ENCODE results near the gene YAP1.

The YAP1 gene

GRCh38 chr11:102116453-102117205 is 6.4 kb downstream of the YAP1 start:
- H3K23ac ChIP-seq (ENCODE audit: low read depth, low read length, poor library complexity) = no peak overlapping the region

DNA sequence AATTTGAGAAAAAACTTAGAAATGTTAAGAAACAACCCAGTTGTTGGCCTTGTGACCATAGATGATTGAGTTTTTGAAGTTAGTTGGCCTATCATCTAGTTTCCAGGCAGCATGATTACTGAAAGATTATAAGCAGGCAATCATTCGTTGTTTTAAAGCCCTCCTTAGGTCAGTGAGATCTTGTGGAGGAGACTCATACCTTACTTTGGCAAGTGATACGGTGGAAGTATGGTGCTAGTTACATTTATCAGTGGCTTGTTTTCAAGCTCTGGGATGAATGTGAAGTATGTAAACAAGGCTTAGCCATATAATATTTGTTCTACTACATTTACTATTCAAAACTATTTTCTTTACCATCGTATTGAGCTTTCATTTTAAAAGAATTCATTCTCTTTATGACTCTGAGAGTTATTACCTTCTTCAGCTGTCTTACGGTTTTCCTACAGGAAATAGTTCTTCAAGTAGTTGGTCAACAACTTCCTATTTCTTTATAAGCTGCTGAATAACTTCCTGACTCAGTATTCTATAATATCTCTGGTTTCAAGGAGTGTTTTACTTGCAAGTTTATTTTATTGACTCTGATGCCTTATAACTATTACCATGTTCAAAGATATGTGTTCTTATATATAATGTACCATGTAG is 7.3 kb downstream of the YAP1 start:
- Histone ChIP-seq H2BK5ac (ENCODE audit: low read length) (no peak overlapping the region), H2BK120ac (ENCODE audit: low read depth, low read length) (no peak overlapping the region), H2AFZ (ENCODE audit: low read length) (no peak overlapping the region), H3K4me2 (ENCODE audit: insufficient read depth, low read length, poor library complexity, severe bottlenecking) (no peak overlapping the region), H3K9me3 (replicated peaks in 1 of 2; ENCODE audit: control insufficient read depth in 2 of 2, insufficient read depth in 1 of 2, low read depth in 1 of 2, low read length in 2 of 2) (peaks cover 0 to 11% of the 10 kb centered on the region in 2 donors), H4K91ac (ENCODE audit: low read depth, low read length, poor library complexity) (no peak overlapping the region), H3K27ac (replicated peaks; ENCODE audit: low read length) (no peak overlapping the region), H3K79me1 (ENCODE audit: low read depth, low read length) (peaks cover 2% of the 10 kb centered on the region), H2BK12ac (ENCODE audit: low read length) (no peak overlapping the region), H3K4me3 (ENCODE audit: low read length in 2 of 2) (no peak overlapping the region), H3K27me3 (ENCODE audit: control insufficient read depth in 3 of 3, insufficient read depth in 3 of 3, low read depth in 1 of 3, low read length in 3 of 3) (peaks cover 0 to 2% (median 0%) of the 10 kb centered on the region in 3 experiments), H3K14ac (ENCODE audit: low read length) (no peak overlapping the region), H2BK15ac (ENCODE audit: low read length) (no peak overlapping the region), H2AK5ac (ENCODE audit: low read depth, low read length) (no peak overlapping the region), H3K9ac (ENCODE audit: low read depth, low read length, poor library complexity) (no peak overlapping the region), H4K8ac (ENCODE audit: low read depth, low read length) (no peak overlapping the region), H3K4me1 (ENCODE audit: control insufficient read depth in 2 of 2, insufficient read depth in 1 of 2, low read depth in 1 of 2, low read length in 2 of 2) (peaks cover 10 to 50% of the 10 kb centered on the region in 2 donors), H3K4ac (ENCODE audit: low read length) (no peak overlapping the region), H3K36me3 (replicated peaks in 1 of 2; ENCODE audit: control insufficient read depth in 2 of 2, insufficient read depth in 2 of 2, low read length in 2 of 2) (peaks cover 3 to 63% of the 10 kb centered on the region in 2 donors), H3K23ac (ENCODE audit: low read depth, low read length, poor library complexity) (no peak overlapping the region), H3K18ac (ENCODE audit: low read length) (no peak overlapping the region)
- no peak for DNase-seq (ENCODE audit: low spot score)
- no CpG with 5 or more reads among the region's 4 CpGs for WGBS, 2 donors (ENCODE audit: extremely low coverage in 2 of 2, insufficient read length in 2 of 2, insufficient replicate concordance in 1 of 2)

More at GRCh38 chr11:102116453-102117205, 6.4 kb downstream of the YAP1 start:
- Histone ChIP-seq H2AK5ac (ENCODE audit: low read depth, low read length) (no peak overlapping the region), H3K14ac (ENCODE audit: low read length) (no peak overlapping the region), H3K27me3 (ENCODE audit: control insufficient read depth in 3 of 3, insufficient read depth in 3 of 3, low read depth in 1 of 3, low read length in 3 of 3) (peaks cover 0 to 2% (median 0%) of the 10 kb centered on the region in 3 experiments), H2AFZ (ENCODE audit: low read length) (no peak overlapping the region), H3K9ac (ENCODE audit: low read depth, low read length, poor library complexity) (no peak overlapping the region), H3K27ac (replicated peaks; ENCODE audit: low read length) (no peak overlapping the region), H3K4me2 (ENCODE audit: insufficient read depth, low read length, poor library complexity, severe bottlenecking) (no peak overlapping the region), H3K9me3 (replicated peaks in 1 of 2; ENCODE audit: control insufficient read depth in 2 of 2, insufficient read depth in 1 of 2, low read depth in 1 of 2, low read length in 2 of 2) (peaks cover 0 to 2% of the 10 kb centered on the region in 2 donors), H3K18ac (ENCODE audit: low read length) (no peak overlapping the region), H3K79me1 (ENCODE audit: low read depth, low read length) (peaks cover 2% of the 10 kb centered on the region), H3K4me1 (ENCODE audit: control insufficient read depth in 2 of 2, insufficient read depth in 1 of 2, low read depth in 1 of 2, low read length in 2 of 2) (peaks cover 11 to 50% of the 10 kb centered on the region in 2 donors), H3K36me3 (replicated peaks in 1 of 2; ENCODE audit: control insufficient read depth in 2 of 2, insufficient read depth in 2 of 2, low read length in 2 of 2) (peaks cover 3 to 54% of the 10 kb centered on the region in 2 donors), H4K8ac (ENCODE audit: low read depth, low read length) (no peak overlapping the region), H3K4ac (ENCODE audit: low read length) (no peak overlapping the region), H2BK12ac (ENCODE audit: low read length) (no peak overlapping the region), H2BK5ac (ENCODE audit: low read length) (no peak overlapping the region), H2BK120ac (ENCODE audit: low read depth, low read length) (no peak overlapping the region), H4K91ac (ENCODE audit: low read depth, low read length, poor library complexity) (no peak overlapping the region), H2BK15ac (ENCODE audit: low read length) (no peak overlapping the region), H3K4me3 (ENCODE audit: low read length in 2 of 2) (no peak overlapping the region)
- no peak for DNase-seq (ENCODE audit: low spot score)
- no CpG with 5 or more reads among the region's 2 CpGs for WGBS, 2 donors (ENCODE audit: extremely low coverage in 2 of 2, insufficient read length in 2 of 2, insufficient replicate concordance in 1 of 2)

DNA sequence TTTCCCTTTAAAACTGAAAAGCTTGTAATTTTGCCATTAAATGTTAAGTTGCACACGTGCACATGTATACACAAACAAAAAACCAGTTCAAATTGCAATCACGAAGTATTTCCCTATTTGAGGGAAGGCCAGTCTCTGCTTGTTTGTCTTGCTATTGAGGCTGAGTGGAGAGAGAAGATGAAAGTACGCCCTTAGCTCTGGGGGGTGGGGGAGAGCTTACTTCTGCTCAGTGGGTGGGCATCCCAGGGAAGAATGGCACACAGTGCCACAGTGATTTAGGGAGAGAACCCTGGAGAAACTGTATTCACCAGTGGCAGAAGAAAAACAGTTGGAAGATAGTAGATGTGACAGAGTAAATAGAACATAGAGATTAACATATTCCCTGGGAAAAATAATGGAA is 8.7 kb downstream of the YAP1 start:
- H3K4me3 ChIP-seq (ENCODE audit: low read length in 2 of 2) = no peak overlapping the region

GRCh38 chr11:102119997-102120396 is 9.8 kb downstream of the YAP1 start:
- Histone ChIP-seq H2BK5ac (ENCODE audit: low read length) (no peak overlapping the region), H3K4me1 (ENCODE audit: control insufficient read depth in 2 of 2, insufficient read depth in 1 of 2, low read depth in 1 of 2, low read length in 2 of 2) (peaks cover 9 to 39% of the 10 kb centered on the region in 2 donors), H3K27me3 (ENCODE audit: control insufficient read depth in 3 of 3, insufficient read depth in 3 of 3, low read depth in 1 of 3, low read length in 3 of 3) (peaks cover 0 to 2% (median 0%) of the 10 kb centered on the region in 3 experiments), H3K27ac (replicated peaks; ENCODE audit: low read length) (no peak overlapping the region), H3K36me3 (replicated peaks in 1 of 2; ENCODE audit: control insufficient read depth in 2 of 2, insufficient read depth in 2 of 2, low read length in 2 of 2) (peaks cover 2 to 73% of the 10 kb centered on the region in 2 donors), H3K79me1 (ENCODE audit: low read depth, low read length) (peaks cover 2% of the 10 kb centered on the region), H3K14ac (ENCODE audit: low read length) (no peak overlapping the region), H3K9me3 (replicated peaks in 1 of 2; ENCODE audit: control insufficient read depth in 2 of 2, insufficient read depth in 1 of 2, low read depth in 1 of 2, low read length in 2 of 2) (peaks cover 2 to 30% of the 10 kb centered on the region in 2 donors), H2BK15ac (ENCODE audit: low read length) (no peak overlapping the region), H3K4ac (ENCODE audit: low read length) (no peak overlapping the region), H3K4me2 (ENCODE audit: insufficient read depth, low read length, poor library complexity, severe bottlenecking) (no peak overlapping the region), H4K91ac (ENCODE audit: low read depth, low read length, poor library complexity) (no peak overlapping the region), H3K23ac (ENCODE audit: low read depth, low read length, poor library complexity) (no peak overlapping the region), H3K4me3 (ENCODE audit: low read length in 2 of 2) (no peak overlapping the region), H2AFZ (ENCODE audit: low read length) (no peak overlapping the region), H2AK5ac (ENCODE audit: low read depth, low read length) (no peak overlapping the region), H4K8ac (ENCODE audit: low read depth, low read length) (no peak overlapping the region), H3K18ac (ENCODE audit: low read length) (no peak overlapping the region), H2BK120ac (ENCODE audit: low read depth, low read length) (no peak overlapping the region), H2BK12ac (ENCODE audit: low read length) (no peak overlapping the region), H3K9ac (ENCODE audit: low read depth, low read length, poor library complexity) (no peak overlapping the region)
- no peak for DNase-seq (ENCODE audit: low spot score)
- no CpG with 5 or more reads among the region's 4 CpGs for WGBS, 2 donors (ENCODE audit: extremely low coverage in 2 of 2, insufficient read length in 2 of 2, insufficient replicate concordance in 1 of 2)

More for the DNA sequence above, 8.7 kb downstream of the YAP1 start:
- H3K4me1 ChIP-seq (ENCODE audit: control insufficient read depth in 2 of 2, insufficient read depth in 1 of 2, low read depth in 1 of 2, low read length in 2 of 2) = peaks cover 9 to 49% of the 10 kb centered on the region in 2 donors
- peaks cover 0 to 2% (median 0%) of the 10 kb centered on the region in 3 experiments for H3K27me3 ChIP-seq (ENCODE audit: control insufficient read depth in 3 of 3, insufficient read depth in 3 of 3, low read depth in 1 of 3, low read length in 3 of 3)
- no peak overlapping the region for H4K91ac ChIP-seq (ENCODE audit: low read depth, low read length, poor library complexity)
- H3K9me3 ChIP-seq (replicated peaks in 1 of 2; ENCODE audit: control insufficient read depth in 2 of 2, insufficient read depth in 1 of 2, low read depth in 1 of 2, low read length in 2 of 2) = peaks cover 0 to 19% of the 10 kb centered on the region in 2 donors
- H3K27ac ChIP-seq (replicated peaks; ENCODE audit: low read length) = no peak overlapping the region
- no peak overlapping the region for H2BK12ac ChIP-seq (ENCODE audit: low read length)
- no peak overlapping the region for H2BK120ac ChIP-seq (ENCODE audit: low read depth, low read length)
- H2AFZ ChIP-seq (ENCODE audit: low read length) = no peak overlapping the region
- no peak overlapping the region for H3K4ac ChIP-seq (ENCODE audit: low read length)
- H3K79me1 ChIP-seq (ENCODE audit: low read depth, low read length) = peaks cover 2% of the 10 kb centered on the region
- H4K8ac ChIP-seq (ENCODE audit: low read depth, low read length) = no peak overlapping the region
- H3K9ac ChIP-seq (ENCODE audit: low read depth, low read length, poor library complexity) = no peak overlapping the region
- H3K18ac ChIP-seq (ENCODE audit: low read length) = no peak overlapping the region
- no peak for DNase-seq (ENCODE audit: low spot score)
- H3K23ac ChIP-seq (ENCODE audit: low read depth, low read length, poor library complexity) = no peak overlapping the region
- no peak overlapping the region for H3K14ac ChIP-seq (ENCODE audit: low read length)
- H2AK5ac ChIP-seq (ENCODE audit: low read depth, low read length) = no peak overlapping the region
- H3K4me2 ChIP-seq (ENCODE audit: insufficient read depth, low read length, poor library complexity, severe bottlenecking) = no peak overlapping the region
- H2BK5ac ChIP-seq (ENCODE audit: low read length) = no peak overlapping the region
- peaks cover 3 to 73% of the 10 kb centered on the region in 2 donors for H3K36me3 ChIP-seq (replicated peaks in 1 of 2; ENCODE audit: control insufficient read depth in 2 of 2, insufficient read depth in 2 of 2, low read length in 2 of 2)
- no peak overlapping the region for H2BK15ac ChIP-seq (ENCODE audit: low read length)
- no CpG with 5 or more reads among the region's 3 CpGs for WGBS, 2 donors (ENCODE audit: extremely low coverage in 2 of 2, insufficient read length in 2 of 2, insufficient replicate concordance in 1 of 2)
